H7 (cell line): ENCODE results near the gene ASAP3. TPM values are rescaled to one million over a fixed set of nuclear protein-coding genes. Genes with fewer than 3 reads are reported as not detected.
A peak's percentile ranks its signal among the peaks of the same experiment; 100 is the strongest.

ENCODE experiments used
- DNase-seq: peaks from one replicate; pipeline ENCODE4 v3.0.0; 2012
- H3K27me3 ChIP-seq: 2 replicates; pipeline ENCODE4 v1.6.0; 2011; ENCODE audit warnings: mild to moderate bottlenecking, low read length; ENCODE audit not compliant: control insufficient read depth, insufficient read depth
- H3K36me3 ChIP-seq: replicated peaks from 2 replicates; pipeline ENCODE4 v1.5.1; 2011; ENCODE audit warnings: low read length; ENCODE audit not compliant: control insufficient read depth, insufficient read depth
- H3K4me3 ChIP-seq: 2 replicates; pipeline ENCODE4 v1.5.1; 2011; ENCODE audit warnings: low read depth, mild to moderate bottlenecking, control low read depth, low read length, moderate library complexity; ENCODE audit not compliant: insufficient read depth
- total RNA-seq: library from RNA; depleted of rRNA; stranded (reverse); fragments of >200 nt; shearing (Covaris generic); gene quantifications from 2 replicates; pipeline ENCODE4 v1.2.3, GENCODE V29; 2014

Gene ASAP3
- total RNA-seq, 1 experiment from 2014 or later = 107 TPM

GRCh38 chr1:23436520-23437354, 47.2 kb downstream of the ASAP3 start:
- peak overlapping the region; percentile 15 for H3K4me3 ChIP-seq
- H3K36me3 ChIP-seq = peaks cover 34% of the 10 kb centered on the region
- H3K27me3 ChIP-seq = no peaks in the 10 kb centered on the region
- DNase-seq = peak; percentile 99

GRCh38 chr1:23434260-23434775, 49.7 kb downstream of the ASAP3 start:
- Histone ChIP-seq H3K27me3 (peaks cover 2% of the 10 kb centered on the region; the same call in 1 of the 2 replicates), H3K4me3 (no peak overlapping the region), H3K36me3 (peaks cover 39% of the 10 kb centered on the region)
- DNase-seq = no peak

DNA sequence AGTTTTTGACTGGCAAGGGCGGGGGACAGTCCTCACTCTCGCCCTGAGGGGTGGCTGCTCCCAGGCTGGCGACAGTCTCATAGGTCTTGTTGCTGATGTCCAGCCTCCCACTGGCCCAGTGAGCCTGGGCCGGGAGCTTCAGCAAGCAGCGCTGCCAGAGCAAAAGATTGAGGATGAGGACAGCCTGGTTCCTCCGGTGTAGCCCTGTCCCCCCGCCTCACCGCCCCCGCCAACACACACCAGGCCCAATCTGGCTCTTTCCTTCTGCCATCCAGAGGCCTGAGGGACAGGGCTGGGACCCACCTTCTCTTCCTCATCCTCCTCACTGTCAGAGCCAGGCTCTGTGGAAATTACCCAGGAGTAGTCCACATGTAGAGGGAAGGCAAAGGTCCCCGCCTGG, 50.9 kb downstream of the ASAP3 start:
- no peak overlapping the region for H3K4me3 ChIP-seq
- no peak for DNase-seq
- H3K36me3 ChIP-seq = peaks cover 37% of the 10 kb centered on the region
- peaks cover 4% of the 10 kb centered on the region; the same call in 1 of the 2 replicates for H3K27me3 ChIP-seq

DNA sequence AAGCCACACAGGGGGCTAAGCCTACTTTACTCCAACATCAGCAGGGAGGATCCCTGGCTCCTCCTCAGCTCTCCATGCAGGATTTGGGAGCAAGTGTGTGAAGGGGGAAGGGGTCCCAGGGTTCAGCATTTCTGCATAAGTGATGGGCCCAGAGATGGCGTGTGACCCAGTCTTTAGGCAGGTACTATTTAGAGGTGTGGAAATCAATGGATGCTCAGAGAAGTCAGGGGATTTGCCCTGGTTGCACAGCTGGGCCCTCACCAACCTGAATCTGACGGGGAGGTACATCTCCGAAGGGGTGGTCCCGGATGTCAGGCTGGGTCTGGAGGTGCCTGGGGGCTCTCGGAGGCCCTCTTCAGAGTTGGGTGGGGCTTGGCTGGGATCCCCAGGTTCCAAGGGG, 52.5 kb downstream of the ASAP3 start:
- H3K36me3 ChIP-seq = peaks cover 37% of the 10 kb centered on the region
- DNase-seq = no peak
- no peak overlapping the region for H3K4me3 ChIP-seq
- peaks cover 11% of the 10 kb centered on the region for H3K27me3 ChIP-seq

DNA sequence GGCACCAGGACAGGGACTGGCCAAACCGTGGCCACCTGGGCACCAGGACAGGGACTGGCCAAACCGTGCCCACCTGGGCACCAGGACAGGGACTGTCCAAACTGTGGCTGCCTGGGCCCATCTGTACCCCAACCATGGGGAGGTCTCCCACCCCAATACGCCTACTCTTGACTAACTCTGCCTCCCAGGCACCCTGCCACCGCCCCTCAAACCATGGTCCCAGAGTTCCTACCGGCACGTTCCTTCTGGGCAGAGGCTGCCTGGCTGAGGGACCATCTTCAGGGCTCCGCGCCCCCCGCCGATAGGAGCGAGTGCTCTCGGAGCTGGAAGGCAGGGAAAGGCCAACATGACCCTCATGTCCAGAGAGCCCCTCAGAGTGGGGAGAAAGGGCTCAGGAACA, 53.2 kb downstream of the ASAP3 start:
- DNase-seq = no peak
- Histone ChIP-seq H3K4me3 (no peak overlapping the region), H3K27me3 (peaks cover 17% of the 10 kb centered on the region), H3K36me3 (peaks cover 35% of the 10 kb centered on the region)

GRCh38 chr1:23428136-23428905, 55.7 kb downstream of the ASAP3 start:
- Histone ChIP-seq H3K27me3 (peaks cover 42% of the 10 kb centered on the region), H3K4me3 (no peak overlapping the region), H3K36me3 (peaks cover 22% of the 10 kb centered on the region)
- no peak for DNase-seq

DNA sequence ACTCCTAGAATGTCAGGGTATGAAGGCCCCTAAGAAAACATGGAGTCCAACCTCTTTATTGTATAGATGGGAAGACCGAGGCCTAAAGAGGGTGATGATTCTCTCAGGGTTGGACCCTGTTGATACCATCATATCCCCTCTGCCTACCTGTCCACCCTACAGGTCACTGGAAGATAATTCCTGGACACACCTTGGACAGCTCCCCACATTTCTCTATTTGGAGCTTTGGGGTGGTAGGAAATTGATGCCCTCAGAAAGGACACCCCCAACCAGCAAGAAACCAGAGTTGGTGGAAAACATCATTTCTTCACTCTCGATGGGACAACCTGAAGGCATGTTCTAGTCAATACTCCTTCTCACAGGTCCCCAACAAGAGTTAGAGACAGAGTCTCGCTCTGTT, 56.4 kb downstream of the ASAP3 start:
- Histone ChIP-seq H3K4me3 (no peak overlapping the region), H3K27me3 (peaks cover 49% of the 10 kb centered on the region), H3K36me3 (peaks cover 19% of the 10 kb centered on the region)
- no peak for DNase-seq

- H3K27me3 ChIP-seq = peaks cover 57% of the 10 kb centered on the region
- no peak for DNase-seq
- H3K4me3 ChIP-seq = no peak overlapping the region
- H3K36me3 ChIP-seq = peaks cover 14% of the 10 kb centered on the region
Observed at GRCh38 chr1:23426828-23427227, 57.2 kb downstream of the ASAP3 start.

GRCh38 chr1:23425193-23425494, 58.8 kb downstream of the ASAP3 start:
- Histone ChIP-seq H3K36me3 (peaks cover 3% of the 10 kb centered on the region), H3K4me3 (peak overlapping the region; percentile 26; the same call in 1 of the 2 replicates), H3K27me3 (peaks cover 73% of the 10 kb centered on the region)
- DNase-seq = no peak

DNA sequence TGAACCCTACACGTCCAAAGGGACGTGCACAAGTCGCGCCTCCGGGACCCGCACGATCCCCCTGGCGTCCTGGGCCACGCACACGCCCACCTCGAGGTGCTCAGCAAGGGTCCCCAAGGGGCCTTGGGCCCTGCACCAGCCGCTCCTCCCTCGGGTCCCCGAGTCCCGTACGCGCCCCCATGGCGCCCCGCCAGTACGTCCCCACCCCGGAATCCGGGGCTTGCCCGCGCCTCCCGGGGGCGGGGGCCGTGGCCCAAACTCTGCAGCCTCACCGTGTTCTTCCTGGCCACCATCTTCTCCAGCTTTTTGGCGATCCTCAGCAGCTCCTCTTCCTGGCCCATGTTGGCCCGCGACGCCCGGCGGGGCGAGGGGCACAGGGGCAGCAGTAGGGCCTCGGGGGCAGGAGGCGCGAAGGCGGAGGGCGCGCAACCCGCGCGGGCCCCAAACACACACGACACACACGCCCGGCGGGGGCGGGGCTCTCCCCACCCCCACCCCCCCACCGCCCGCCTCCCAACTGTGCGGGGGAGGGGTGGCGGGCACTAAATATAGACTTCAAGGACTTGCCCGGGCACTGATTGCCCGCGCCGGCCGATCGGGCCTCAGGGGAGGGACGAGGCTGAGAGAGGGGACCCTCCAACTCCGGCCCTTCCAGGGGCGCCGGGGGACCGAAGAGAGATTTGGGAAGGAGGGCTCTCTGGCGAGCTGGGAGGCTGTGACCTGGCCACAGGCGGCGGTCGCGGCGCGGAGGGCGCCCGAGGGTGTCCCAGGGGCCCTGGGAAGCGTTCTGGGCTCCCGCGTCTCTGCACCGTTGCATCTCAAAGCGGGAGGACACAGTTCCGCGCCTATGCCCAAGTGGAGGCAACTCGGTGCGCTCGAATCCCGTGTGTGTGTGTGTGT, 59.4 kb downstream of the ASAP3 start, which contains the start of gene TCEA3:
TCEA3 (minus strand) TSS at position 456 of the 900 bp plus-strand sequence; CDS start at position 341, 115 bp downstream.
- Histone ChIP-seq H3K4me3 (peak within 1 kb of the TSS; percentile 33), H3K27me3 (peaks cover 77% of the 10 kb centered on the region), H3K36me3 (peaks cover 2% of the 10 kb centered on the region)
- DNase-seq = peak; percentile 86

DNA sequence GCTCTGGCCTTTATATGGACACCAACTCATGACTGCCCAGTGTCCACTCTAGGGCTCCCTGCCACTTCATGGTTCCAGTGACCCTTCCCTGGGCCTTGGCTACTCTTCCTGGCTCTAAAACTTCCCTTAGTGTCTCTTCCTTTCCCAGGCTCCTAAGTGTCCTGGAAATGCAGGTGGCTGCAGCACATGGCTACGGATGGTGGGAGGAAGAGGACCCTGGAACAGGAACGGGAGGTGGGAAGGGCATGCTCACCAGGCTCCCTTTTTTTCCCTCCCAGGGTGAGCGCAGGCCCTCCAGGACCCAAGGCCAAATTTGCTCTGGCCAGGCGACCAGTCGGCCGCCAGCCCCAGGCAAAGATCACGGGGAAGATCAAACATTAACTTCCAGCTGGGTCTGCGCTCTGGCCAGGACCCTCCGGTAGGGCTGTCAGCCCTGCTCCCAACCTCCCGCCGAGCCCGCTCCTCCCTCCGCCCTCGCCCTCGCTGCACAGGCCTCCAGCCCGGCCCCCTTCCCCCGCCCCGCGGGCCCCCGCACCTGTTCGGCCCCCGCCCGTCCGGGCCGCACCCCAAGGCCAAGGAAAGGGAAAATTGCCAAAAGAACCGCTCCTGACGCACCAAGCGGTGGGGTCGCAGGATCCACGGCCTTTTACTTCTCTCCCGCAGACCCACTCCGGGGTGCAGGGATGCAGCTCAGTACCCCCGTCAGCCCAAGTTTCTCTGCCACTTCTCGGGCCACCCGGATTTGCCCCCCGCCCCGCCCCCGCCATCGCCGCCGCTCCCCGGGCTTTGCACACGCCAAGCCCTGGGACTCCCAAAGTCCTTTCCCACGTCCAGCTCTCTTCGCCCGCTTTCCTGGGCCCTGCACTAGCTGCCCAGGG, 60.3 kb downstream of the ASAP3 start:
- DNase-seq = peak; percentile 93
- H3K36me3 ChIP-seq = no peaks in the 10 kb centered on the region; the same call in none of the 2 replicates
- peak overlapping the region; percentile 33 for H3K4me3 ChIP-seq
- peaks cover 85% of the 10 kb centered on the region for H3K27me3 ChIP-seq

GRCh38 chr1:23422941-23423340, 61.0 kb downstream of the ASAP3 start:
- Histone ChIP-seq H3K4me3 (no peak overlapping the region), H3K36me3 (no peaks in the 10 kb centered on the region; the same call in none of the 2 replicates), H3K27me3 (peaks cover 89% of the 10 kb centered on the region)
- no peak for DNase-seq

DNA sequence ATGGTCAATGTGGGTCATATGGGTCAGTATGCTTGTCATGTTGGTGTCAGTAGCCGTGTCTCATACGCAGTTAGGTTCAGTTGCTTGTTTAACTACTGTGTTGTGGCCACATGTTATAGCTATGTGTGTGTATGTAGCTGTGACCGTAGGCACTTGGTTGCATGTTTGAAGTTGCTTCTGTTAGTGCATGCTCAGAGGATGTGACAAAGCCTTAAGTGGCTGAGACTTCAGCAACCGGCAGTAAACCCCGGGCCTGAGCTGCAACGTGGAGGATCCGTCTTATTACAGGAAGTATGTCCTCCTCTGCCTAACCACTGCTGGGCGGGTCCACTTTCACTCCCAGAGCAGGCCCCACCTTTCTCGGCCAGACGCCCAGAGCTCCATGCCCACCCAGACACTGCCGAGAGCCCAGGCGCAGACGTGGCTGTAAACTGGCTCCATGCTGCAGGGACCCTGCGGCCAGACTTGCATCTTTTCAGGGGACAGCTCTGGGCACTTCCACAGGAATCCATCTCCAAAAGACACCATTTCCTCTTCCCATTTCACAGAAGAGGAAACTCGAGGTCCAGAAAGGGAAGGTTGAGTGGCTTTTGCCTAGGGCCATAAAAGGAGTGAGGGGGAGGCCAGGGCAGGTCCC, 61.6 kb downstream of the ASAP3 start:
- no peak for DNase-seq
- peaks cover 92% of the 10 kb centered on the region for H3K27me3 ChIP-seq
- no peaks in the 10 kb centered on the region; the same call in none of the 2 replicates for H3K36me3 ChIP-seq
- H3K4me3 ChIP-seq = no peak overlapping the region
